Thymus (tissue), 11 donors: ENCODE results near the gene ZNF521. TPM values are rescaled to one million over a fixed set of nuclear protein-coding genes. Genes with fewer than 3 reads are reported as not detected.

Experiments
- DNase-seq, 9 donors: peaks; one replicate each; pipeline ENCODE4 v3.0.0-alpha.2; 2013; ENCODE audit warnings: low spot score in 9 of 9, low read depth in 6 of 9, missing footprints in 1 of 9
- H3K27ac ChIP-seq, 2 donors: one replicate each; pipeline ENCODE4 v1.5.1; 2013; ENCODE audit warnings: control low read depth in 1 of 2, low read depth in 1 of 2, low read length in 1 of 2, mild to moderate bottlenecking in 1 of 2, moderate library complexity in 1 of 2
- H3K27me3 ChIP-seq, 2 donors: one replicate each; pipeline ENCODE4 v1.5.1; 2013; ENCODE audit warnings: low read length in 1 of 2; ENCODE audit not compliant: control insufficient read depth in 2 of 2, insufficient read depth in 1 of 2
- H3K36me3 ChIP-seq, 2 donors: one replicate each; pipeline ENCODE4 v1.5.1; 2013; ENCODE audit warnings: low read length in 1 of 2, mild to moderate bottlenecking in 1 of 2, moderate library complexity in 1 of 2; ENCODE audit not compliant: control insufficient read depth in 2 of 2, insufficient read depth in 2 of 2
- H3K4me1 ChIP-seq, 2 donors: one replicate each; pipeline ENCODE4 v1.5.1; 2013; ENCODE audit warnings: low read length in 2 of 2; ENCODE audit not compliant: control insufficient read depth in 2 of 2, insufficient read depth in 2 of 2
- H3K4me3 ChIP-seq, 2 donors: one replicate each; pipeline ENCODE4 v1.5.1; 2013; ENCODE audit warnings: low read length in 2 of 2, control low read depth in 1 of 2, mild to moderate bottlenecking in 1 of 2
- H3K9me3 ChIP-seq, 2 donors: one replicate each; pipeline ENCODE4 v1.5.1; 2013; ENCODE audit warnings: low read length in 1 of 2, mild to moderate bottlenecking in 1 of 2; ENCODE audit not compliant: control insufficient read depth in 2 of 2, insufficient read depth in 1 of 2
- WGBS: extraction: QIAGEN DNeasy Blood & Tissue Kit; methylation state at CpG from one replicate; pipeline ENCODE4 v1.1.7; 2013; 5-methylcytosine and 5-hydroxymethylcytosine counted together
- polyA plus RNA-seq: library from polyadenylated mRNA; stranded (reverse); fragments of 200-250 nt; gene quantifications from one replicate; pipeline ENCODE4 v1.2.3, GENCODE V29; 2013
- total RNA-seq: library from RNA; stranded (reverse); fragments of 120-200 nt; gene quantifications from one replicate; pipeline ENCODE4 v1.2.4, GENCODE V29; 2013
- donor health status: healthy.

ZNF521 gene
- total and polyA plus RNA-seq, 2 donors: 3.7 to 9.2 TPM

DNA sequence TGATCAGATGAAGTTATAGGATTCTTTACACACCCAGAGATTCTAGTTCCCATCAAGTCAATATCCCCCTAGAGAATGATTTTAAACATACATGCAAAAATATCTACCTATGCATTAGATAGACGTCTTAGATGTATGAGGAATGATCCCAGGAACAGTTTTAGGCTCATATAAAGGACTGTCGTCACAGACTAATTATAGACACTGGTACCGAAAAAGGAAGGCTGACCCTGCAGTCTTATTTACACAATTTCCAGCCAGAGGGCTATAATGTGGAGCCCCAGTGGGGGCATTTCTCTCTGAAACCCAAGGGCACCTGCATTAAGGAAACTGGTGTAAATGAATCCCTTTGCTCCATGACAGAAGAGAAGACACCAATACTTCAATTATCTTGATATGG lies 170.4 kb downstream of the ZNF521 start:
- Histone ChIP-seq H3K36me3 (no peaks in the 10 kb centered on the region), H3K27me3 (no peaks in the 10 kb centered on the region), H3K4me3 (no peak overlapping the region), H3K27ac (no peak overlapping the region), H3K4me1 (no peaks in the 10 kb centered on the region), H3K9me3 (no peaks in the 10 kb centered on the region)
- no peak for DNase-seq
- WGBS: 98% methylated on average over 3 of the region's 3 CpGs

DNA sequence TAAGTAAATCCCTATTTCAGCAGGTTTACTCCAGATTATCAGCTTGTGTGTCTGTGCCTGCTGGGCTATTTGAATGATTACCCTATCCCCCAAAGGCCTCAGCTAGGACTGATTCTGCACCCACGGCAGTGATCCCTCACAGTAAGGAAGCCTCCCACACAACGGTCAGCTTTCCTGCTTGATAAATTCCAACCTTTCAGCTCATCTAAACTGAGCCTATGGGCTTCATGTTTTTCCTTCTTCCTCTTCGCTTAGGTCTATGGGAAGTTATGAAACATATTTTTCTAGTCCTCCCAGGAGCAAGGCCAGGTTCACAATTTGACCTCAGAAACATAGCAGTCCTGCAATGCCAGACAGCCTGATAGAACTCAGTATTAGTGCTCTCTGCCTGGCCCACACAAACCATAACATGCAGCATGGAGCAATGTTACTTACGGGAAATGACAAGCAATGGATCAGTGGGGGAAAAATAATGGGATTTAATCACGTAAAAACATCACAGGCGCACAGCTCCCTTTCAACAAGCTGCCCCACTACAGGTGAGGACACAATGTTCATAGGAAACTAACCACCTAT lies 170.9 kb downstream of the ZNF521 start:
- 90% methylated on average over 6 of the region's 6 CpGs for WGBS
- H3K27me3 ChIP-seq: no peaks in the 10 kb centered on the region
- no peak overlapping the region for H3K4me3 ChIP-seq
- H3K36me3 ChIP-seq: no peaks in the 10 kb centered on the region
- H3K9me3 ChIP-seq: no peaks in the 10 kb centered on the region
- DNase-seq: no peak
- H3K4me1 ChIP-seq: no peaks in the 10 kb centered on the region
- H3K27ac ChIP-seq: no peak overlapping the region

DNA sequence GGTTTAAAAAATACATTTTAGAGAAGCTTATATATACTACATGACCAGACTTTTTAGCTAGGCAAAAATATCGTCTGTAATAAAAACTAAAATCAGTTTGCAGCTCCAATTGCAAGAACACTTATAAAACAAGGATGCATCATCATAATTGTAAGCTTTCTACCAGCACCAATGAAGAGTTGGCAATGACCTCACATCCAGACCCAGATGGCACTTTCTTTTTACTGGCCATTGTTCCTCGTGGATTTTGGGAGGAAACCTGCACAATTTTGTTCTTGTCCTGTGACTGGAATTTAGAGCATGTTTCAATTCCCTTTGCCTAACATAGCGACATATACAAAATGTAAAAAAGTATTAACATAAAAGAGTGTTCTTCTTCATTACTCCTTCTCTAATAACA lies 174.3 kb downstream of the ZNF521 start:
- no peaks in the 10 kb centered on the region for H3K4me1 ChIP-seq
- H3K27ac ChIP-seq: no peak overlapping the region
- no peaks in the 10 kb centered on the region for H3K27me3 ChIP-seq
- H3K9me3 ChIP-seq: no peaks in the 10 kb centered on the region
- 98% methylated on average over 3 of the region's 3 CpGs for WGBS
- DNase-seq: no peak
- no peaks in the 10 kb centered on the region for H3K36me3 ChIP-seq
- H3K4me3 ChIP-seq: no peak overlapping the region

DNA sequence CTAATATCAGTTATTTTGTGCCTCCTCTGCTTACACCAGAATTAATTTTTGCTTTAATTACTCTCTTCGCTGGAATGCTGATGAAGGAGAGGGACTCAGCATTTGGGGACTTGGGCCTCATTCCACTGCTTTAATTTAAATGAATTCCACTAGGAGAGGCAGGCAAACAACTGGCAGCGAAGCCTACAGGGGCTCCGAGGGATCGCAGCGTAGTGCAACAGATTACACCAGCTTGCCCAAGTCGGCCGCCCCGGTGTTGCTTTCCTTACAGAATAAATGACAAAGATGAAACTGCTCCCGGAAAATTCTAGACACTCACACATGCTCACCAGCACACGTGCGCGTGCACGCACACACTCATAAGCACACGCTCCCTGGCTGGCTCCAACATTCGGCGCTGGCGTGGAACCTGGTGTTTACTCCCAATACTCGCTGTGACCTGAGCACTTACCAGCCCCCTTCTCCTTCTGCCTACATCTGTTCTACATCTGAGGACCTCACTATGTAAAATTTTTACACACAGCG lies 175.4 kb downstream of the ZNF521 start:
- WGBS: 98% methylated on average over 19 of the region's 19 CpGs
- H3K4me1 ChIP-seq: no peaks in the 10 kb centered on the region
- no peak for DNase-seq

DNA sequence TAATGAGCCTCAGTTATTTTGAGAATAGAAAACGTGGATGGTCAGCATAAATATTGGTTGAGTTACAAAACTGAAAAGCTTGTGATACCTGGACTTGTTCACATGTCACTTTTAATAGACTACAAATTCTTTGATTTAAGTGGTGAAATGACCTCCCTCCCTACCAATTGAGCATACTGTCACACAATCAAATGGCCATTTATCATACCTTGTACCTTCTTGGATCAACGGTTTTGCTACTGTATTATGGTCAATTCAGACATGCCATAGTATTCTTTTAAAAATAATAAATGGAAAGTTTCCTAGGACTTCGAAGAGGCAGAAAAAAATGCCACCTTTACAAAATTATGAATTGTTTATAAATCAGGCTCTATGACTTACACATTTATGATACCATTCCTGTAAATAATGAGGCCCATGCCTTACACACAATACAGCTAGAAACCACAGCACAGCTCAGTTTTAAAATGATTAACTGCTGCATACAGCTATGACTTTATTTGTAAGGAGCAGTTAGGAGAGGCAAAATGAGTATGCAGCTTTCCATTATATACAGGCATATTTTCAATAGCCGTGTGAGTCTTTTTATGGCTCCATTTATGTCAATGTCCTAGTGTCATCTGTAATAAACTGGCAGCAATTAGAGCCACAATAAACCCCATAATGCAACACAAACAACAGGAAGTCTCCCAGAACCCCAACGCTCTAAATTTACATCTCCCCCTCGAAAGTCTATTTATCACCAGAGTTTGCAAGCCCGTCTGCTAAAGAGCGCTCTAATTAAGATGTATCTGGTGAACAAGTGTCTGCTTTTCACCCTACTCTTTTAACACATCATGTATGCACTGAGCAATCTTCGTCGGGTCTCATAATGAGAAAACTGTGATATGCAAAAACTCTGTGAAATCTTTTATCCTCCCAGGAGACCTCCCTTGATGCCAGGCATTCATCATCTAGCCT lies 176.1 kb downstream of the ZNF521 start:
- Histone ChIP-seq H3K36me3 (no peaks in the 10 kb centered on the region), H3K9me3 (no peaks in the 10 kb centered on the region), H3K4me1 (no peaks in the 10 kb centered on the region), H3K4me3 (no peak overlapping the region), H3K27me3 (no peaks in the 10 kb centered on the region), H3K27ac (no peak overlapping the region)
- WGBS: 94% methylated on average over 10 of the region's 10 CpGs
- no peak for DNase-seq

More for the DNA sequence above, 175.4 kb downstream of the ZNF521 start:
- Histone ChIP-seq H3K27me3 (no peaks in the 10 kb centered on the region), H3K36me3 (no peaks in the 10 kb centered on the region), H3K4me3 (no peak overlapping the region), H3K27ac (no peak overlapping the region), H3K9me3 (no peaks in the 10 kb centered on the region)

DNA sequence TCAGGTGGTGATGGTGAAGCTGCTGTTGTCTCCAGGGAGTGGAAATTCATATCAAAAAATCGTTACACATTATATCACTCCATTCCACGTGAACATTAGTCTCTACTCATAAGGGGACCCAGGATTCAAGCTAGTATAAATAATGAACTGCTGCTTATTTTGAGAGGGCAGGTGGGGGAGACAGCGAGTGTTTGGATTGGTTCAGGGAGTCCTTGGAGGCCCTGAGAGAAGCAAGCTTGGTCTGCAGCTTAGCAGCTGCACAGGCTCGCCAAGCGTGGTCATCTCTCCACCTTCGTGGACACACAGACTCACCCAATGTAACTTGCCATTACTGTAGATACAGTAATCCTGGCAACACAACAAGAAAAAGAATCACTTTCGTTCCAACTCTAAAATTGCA lies 177.6 kb downstream of the ZNF521 start:
- H3K9me3 ChIP-seq: no peaks in the 10 kb centered on the region
- 97% methylated on average over 7 of the region's 7 CpGs for WGBS
- H3K36me3 ChIP-seq: no peaks in the 10 kb centered on the region
- DNase-seq: no peak
- no peaks in the 10 kb centered on the region for H3K4me1 ChIP-seq
- no peaks in the 10 kb centered on the region for H3K27me3 ChIP-seq
- no peak overlapping the region for H3K4me3 ChIP-seq
- H3K27ac ChIP-seq: no peak overlapping the region

DNA sequence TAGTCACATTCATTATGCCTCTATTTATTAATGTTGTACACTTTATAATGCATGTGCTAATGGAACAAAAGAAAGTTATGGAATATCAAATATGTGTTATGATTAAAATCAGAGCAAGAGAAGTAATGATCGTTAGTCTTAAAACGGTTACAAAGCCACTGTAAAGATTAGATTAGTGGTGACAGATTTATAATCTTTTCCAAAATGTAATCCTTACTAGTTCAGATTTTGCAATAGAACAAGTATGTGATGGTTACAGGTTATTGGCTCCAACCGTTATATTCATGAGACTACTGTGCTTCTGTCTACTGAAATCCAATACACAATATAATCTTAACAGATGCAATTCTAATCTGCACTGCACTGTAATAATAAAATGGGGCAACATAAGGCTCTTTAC lies 180.6 kb downstream of the ZNF521 start:
- Histone ChIP-seq H3K27ac (no peak overlapping the region), H3K4me1 (no peaks in the 10 kb centered on the region), H3K36me3 (no peaks in the 10 kb centered on the region), H3K4me3 (no peak overlapping the region), H3K27me3 (no peaks in the 10 kb centered on the region), H3K9me3 (no peaks in the 10 kb centered on the region)
- DNase-seq: no peak
- 96% methylated on average over 3 of the region's 3 CpGs for WGBS

DNA sequence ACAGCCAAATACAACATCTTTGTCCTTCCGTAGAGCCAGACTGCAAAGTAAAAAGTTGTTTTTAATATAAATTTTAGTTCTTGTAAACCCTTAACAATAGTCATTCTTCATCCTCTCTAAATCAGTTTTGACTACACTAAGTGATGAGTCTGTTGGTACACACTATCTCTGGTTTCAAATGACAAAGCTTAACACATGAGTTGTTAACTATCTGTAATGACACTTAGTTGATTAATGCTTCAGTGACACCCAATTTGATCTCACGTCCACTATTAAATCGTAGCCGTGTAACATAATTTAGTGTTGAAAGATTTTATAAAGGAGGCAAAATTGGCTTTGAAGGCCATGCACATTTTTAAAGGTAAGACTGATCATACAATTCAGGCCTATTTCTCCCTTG lies 181.6 kb downstream of the ZNF521 start:
- peaks cover 0 to 1% of the 10 kb centered on the region in 2 donors for H3K4me1 ChIP-seq
- no peak for DNase-seq
- WGBS: 91% methylated on average over 4 of the region's 4 CpGs
- no peaks in the 10 kb centered on the region for H3K36me3 ChIP-seq
- H3K27me3 ChIP-seq: no peaks in the 10 kb centered on the region
- H3K9me3 ChIP-seq: no peaks in the 10 kb centered on the region
- H3K4me3 ChIP-seq: no peak overlapping the region
- H3K27ac ChIP-seq: no peak overlapping the region

DNA sequence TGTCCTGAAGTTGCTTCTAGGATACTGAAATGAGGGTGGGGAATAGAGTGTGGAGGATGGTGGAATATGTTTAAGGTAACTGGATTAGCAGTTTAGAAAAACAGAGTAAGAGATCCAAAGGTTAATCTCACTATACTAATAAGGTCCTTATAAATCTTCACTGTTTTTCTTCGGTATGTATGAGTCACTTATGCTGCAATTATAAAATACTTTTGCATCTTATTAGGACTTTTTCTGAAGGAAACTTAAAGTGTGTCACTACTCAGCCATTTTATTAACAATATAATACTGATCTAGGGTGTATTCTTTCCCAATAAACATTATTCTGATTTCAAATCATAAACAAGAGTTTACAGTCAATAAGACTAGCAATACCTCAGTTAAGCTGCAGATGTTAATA lies 182.3 kb downstream of the ZNF521 start:
- WGBS: 96% methylated on average over 1 of the region's 1 CpG
- Histone ChIP-seq H3K4me1 (peaks cover 0 to 5% of the 10 kb centered on the region in 2 donors), H3K9me3 (no peaks in the 10 kb centered on the region), H3K27me3 (no peaks in the 10 kb centered on the region), H3K36me3 (no peaks in the 10 kb centered on the region), H3K27ac (no peak overlapping the region), H3K4me3 (no peak overlapping the region)
- no peak for DNase-seq
